Mucosa of stomach (tissue), 1 donor: ENCODE measurements around the gene CERS3.

Experiments used
- H3K27me3 ChIP-seq: one replicate; pipeline ENCODE4 v1.7.0; 2013; ENCODE audit warnings: mild to moderate bottlenecking, low read length; ENCODE audit not compliant: control insufficient read depth, insufficient read depth
- H3K36me3 ChIP-seq: one replicate; pipeline ENCODE4 v1.7.0; 2013; ENCODE audit warnings: low read length; ENCODE audit not compliant: control insufficient read depth, insufficient read depth
- H3K4me1 ChIP-seq: one replicate; pipeline ENCODE4 v1.7.0; 2013; ENCODE audit warnings: mild to moderate bottlenecking, low read length; ENCODE audit not compliant: control insufficient read depth, insufficient read depth
- H3K4me3 ChIP-seq: one replicate; pipeline ENCODE4 v1.7.0; 2013; ENCODE audit warnings: low read length
- H3K9ac ChIP-seq: one replicate; pipeline ENCODE4 v1.7.0; 2013; ENCODE audit warnings: mild to moderate bottlenecking, low read length, moderate library complexity
- H3K9me3 ChIP-seq: one replicate; pipeline ENCODE4 v1.7.0; 2013; ENCODE audit warnings: mild to moderate bottlenecking, low read length, moderate library complexity; ENCODE audit not compliant: control insufficient read depth
- donor health status: Pancreatic carcinoma.

CERS3 gene

DNA sequence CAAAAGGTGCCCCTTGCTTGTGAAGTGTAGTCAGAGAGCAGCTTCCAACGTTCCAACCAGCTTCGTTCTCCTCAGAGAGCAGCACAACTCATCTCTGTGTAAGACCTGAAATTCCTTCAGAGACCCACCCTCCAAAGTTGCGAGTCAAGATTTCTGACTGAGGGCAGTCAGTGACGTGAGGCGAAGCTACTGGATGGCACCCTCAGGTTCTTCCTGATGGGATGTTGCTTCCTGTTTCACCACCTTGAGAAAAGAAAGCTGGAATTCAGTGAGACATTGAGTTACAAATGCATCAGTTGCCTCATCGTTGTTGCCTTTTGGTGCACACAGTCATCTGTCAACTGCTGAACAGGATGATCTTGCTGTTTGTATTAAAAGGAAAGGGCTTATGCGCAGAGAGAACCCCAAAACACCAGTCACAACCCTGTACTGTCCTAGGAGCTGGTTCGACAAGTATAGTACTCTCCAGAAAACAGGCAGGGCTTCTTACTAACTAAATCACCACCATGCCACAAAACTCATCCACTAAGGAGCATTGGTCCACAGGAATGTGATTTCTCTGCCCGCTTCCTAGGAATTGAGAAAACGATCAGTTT lies at the start of gene CERS3:
TSS of gene CERS3 (minus strand) at position 118 of the 596 bp plus-strand sequence. CDS start 27,101 bp downstream, outside the sequence.
- Histone ChIP-seq H3K9me3 (no peaks in the 10 kb centered on the region), H3K4me3 (no peak within 1 kb of the TSS), H3K9ac (no peak within 1 kb of the TSS), H3K4me1 (no peaks in the 10 kb centered on the region), H3K36me3 (no peaks in the 10 kb centered on the region), H3K27me3 (no peaks in the 10 kb centered on the region)

- Histone ChIP-seq H3K9ac (no peak overlapping the region), H3K36me3 (no peaks in the 10 kb centered on the region), H3K27me3 (no peaks in the 10 kb centered on the region), H3K9me3 (no peaks in the 10 kb centered on the region), H3K4me3 (no peak overlapping the region), H3K4me1 (no peaks in the 10 kb centered on the region)
Measured at GRCh38 chr15:100573526-100573925, 44.8 kb upstream of the CERS3 start.

DNA sequence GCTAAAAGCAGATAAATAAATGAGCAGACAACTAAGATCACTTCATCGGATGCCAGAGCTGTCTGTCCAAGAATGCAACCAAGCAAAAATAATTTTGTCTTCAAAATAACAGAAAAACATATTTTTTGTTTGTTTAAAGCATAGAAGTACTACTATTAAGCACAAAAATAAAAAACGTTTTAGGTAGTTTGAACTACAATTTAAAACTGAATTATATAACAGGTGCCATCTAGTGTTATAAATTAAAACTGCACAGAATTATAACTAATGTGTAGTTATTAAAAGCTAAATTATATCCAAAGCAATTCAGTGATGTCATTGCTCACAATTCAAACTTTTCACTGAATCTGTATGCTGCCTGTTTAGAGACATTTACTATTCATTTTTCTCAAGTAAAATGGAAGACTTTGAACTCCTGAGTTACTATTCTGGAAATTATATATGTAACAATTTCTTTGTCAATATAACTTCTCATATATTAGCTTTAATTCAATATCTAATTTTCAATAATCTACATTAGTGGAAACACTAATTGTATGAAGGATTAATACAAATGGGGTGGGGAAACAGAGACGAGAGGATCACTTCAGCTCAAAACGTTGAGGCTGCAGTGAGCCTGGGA lies 43.7 kb upstream of the CERS3 start:
- Histone ChIP-seq H3K27me3 (no peaks in the 10 kb centered on the region), H3K36me3 (no peaks in the 10 kb centered on the region), H3K4me1 (no peaks in the 10 kb centered on the region), H3K9me3 (no peaks in the 10 kb centered on the region), H3K4me3 (no peak overlapping the region), H3K9ac (no peak overlapping the region)

DNA sequence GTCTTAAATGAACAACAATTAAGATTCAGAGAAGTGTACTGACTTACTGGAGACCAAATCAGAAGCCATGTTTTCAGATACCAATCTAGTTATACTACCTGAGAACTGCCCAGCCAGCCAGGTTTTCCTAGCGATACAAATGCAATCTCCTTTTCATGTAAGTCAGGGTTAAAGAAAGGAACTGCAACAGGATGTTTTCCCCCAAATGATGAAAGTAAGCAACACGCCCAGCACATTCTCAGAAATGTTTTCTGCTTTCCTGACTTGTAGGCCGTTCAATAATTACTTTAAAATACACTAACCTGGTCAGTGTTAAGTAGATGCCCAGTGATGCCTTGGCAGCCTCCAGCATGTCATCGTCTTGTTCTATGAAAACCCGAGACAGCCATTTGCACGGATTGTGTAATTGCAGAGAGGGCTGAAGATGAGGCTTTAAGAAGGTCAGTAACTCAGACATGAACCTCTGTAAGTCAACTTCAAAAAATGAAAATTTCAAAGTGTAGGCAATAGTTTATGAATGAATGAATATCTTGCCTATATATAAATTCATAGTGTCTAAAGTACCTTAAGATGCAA lies 42.9 kb upstream of the CERS3 start:
- no peaks in the 10 kb centered on the region for H3K36me3 ChIP-seq
- H3K9ac ChIP-seq, result no peak overlapping the region
- no peaks in the 10 kb centered on the region for H3K27me3 ChIP-seq
- no peak overlapping the region for H3K4me3 ChIP-seq
- H3K9me3 ChIP-seq, result no peaks in the 10 kb centered on the region
- H3K4me1 ChIP-seq, result no peaks in the 10 kb centered on the region

DNA sequence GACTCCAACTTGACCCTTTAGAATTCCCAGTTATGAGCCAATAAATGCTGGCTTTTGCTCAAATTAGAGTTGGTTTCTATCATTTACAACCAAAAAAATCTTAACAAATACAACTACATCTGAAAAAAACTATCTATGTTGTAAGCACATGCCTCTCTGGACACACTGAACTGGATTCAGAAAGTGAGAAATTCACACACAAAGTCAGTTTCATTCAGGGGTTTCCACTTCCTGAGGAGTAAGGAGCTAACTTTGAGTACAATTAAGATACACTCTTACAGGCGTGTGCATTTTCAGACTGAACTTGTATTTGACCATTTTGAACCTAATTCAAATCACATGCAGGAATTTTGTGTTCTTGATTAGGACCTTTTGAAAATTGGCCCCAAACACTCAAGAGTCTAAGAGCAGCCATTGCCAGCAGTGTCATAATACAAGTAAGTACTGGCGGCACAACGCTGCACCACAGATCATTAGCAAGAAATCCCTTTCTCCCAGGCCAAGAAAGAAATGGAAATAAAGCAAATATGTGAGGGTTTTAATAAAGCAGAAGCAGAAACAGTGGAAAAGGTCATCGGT lies 42.1 kb upstream of the CERS3 start:
- Histone ChIP-seq H3K36me3 (no peaks in the 10 kb centered on the region), H3K4me3 (no peak overlapping the region), H3K9ac (no peak overlapping the region), H3K4me1 (no peaks in the 10 kb centered on the region), H3K9me3 (no peaks in the 10 kb centered on the region), H3K27me3 (no peaks in the 10 kb centered on the region)

- no peak overlapping the region for H3K9ac ChIP-seq
- H3K36me3 ChIP-seq, result no peaks in the 10 kb centered on the region
- H3K27me3 ChIP-seq, result no peaks in the 10 kb centered on the region
- H3K9me3 ChIP-seq, result no peaks in the 10 kb centered on the region
- no peaks in the 10 kb centered on the region for H3K4me1 ChIP-seq
- H3K4me3 ChIP-seq, result no peak overlapping the region
Measured at GRCh38 chr15:100570275-100570674, 41.5 kb upstream of the CERS3 start.

DNA sequence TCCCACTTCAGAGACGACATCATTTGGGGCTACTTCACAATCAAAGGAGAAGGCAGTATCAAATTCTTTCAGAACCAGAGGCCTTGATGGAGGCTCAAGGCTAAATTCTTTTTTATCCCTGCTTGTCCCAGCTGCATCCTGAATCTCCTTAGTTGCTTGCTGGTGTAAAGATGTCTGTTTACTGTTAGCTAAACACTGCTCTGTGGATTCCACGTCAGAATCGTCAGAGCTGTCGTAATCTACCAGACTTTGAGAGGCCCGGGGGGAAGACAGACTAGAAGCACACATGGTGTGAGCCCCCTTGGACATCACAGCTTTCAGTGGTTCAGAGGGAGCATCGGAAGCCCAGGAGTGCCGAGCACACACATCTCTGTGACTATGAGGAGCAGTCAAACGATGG lies 40.6 kb upstream of the CERS3 start:
- Histone ChIP-seq H3K4me1 (no peaks in the 10 kb centered on the region), H3K36me3 (no peaks in the 10 kb centered on the region), H3K9me3 (no peaks in the 10 kb centered on the region), H3K9ac (no peak overlapping the region), H3K4me3 (no peak overlapping the region), H3K27me3 (no peaks in the 10 kb centered on the region)

DNA sequence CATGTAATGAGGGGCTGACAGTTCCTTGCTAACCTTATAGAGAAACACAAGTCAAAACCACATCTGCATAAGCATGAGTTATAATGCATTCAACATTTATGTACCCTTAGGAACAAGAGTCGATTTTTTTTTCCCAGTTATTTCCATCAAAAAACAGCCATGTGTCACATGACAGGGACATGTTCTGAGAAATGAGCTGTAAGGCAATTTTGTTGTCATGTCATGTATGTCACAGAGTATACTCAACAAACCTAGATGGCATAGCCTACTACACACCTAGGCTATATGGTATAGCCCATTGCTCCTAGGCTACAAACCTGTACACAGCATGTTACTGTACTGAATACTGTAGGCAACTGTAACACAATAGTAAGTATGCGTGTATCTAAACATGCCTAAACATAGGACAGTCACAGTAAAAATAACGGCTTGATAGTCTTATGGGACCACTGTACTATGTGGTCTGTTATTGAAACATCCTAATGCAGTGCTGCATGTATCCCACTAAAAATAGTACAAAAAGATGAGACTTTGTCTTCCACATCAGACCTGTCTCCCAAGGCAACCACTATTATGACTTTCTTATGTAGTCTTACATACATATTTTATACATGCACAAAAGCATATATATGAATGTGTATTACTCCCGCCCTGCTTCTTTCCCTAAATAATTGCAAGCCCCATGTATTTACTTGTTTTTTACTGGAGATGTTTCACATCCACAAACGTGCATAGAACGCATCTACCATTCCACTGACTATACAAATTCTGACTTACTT lies 38.3 kb upstream of the CERS3 start:
- H3K36me3 ChIP-seq, result no peaks in the 10 kb centered on the region
- no peaks in the 10 kb centered on the region for H3K27me3 ChIP-seq
- no peak overlapping the region for H3K4me3 ChIP-seq
- no peak overlapping the region for H3K9ac ChIP-seq
- H3K4me1 ChIP-seq, result no peaks in the 10 kb centered on the region
- no peaks in the 10 kb centered on the region for H3K9me3 ChIP-seq

DNA sequence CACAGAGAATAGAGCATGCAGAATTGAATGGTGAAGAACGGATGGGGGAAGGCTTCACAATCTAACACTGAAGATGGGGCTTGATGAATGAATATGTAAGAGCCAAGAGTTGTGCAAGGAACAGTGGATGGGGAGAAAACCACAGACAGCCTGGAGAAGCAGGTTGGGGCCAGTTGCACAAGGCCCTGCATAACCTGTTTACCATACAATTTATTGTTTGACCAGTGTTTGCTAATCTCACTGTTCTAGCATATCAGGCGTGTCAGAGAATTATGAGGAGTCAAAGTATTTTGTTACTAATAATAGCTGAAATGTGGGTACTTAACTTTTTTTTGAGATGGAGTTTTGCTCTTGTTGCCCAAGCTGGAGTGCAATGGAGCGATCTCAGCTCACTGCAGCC lies 36.8 kb upstream of the CERS3 start:
- no peak overlapping the region for H3K9ac ChIP-seq
- no peaks in the 10 kb centered on the region for H3K4me1 ChIP-seq
- H3K36me3 ChIP-seq, result no peaks in the 10 kb centered on the region
- no peaks in the 10 kb centered on the region for H3K9me3 ChIP-seq
- no peak overlapping the region for H3K4me3 ChIP-seq
- H3K27me3 ChIP-seq, result no peaks in the 10 kb centered on the region

GRCh38 chr15:100560323-100560722 lies 31.6 kb upstream of the CERS3 start:
- Histone ChIP-seq H3K9me3 (no peaks in the 10 kb centered on the region), H3K4me3 (no peak overlapping the region), H3K4me1 (no peaks in the 10 kb centered on the region), H3K27me3 (no peaks in the 10 kb centered on the region), H3K9ac (no peak overlapping the region), H3K36me3 (no peaks in the 10 kb centered on the region)

DNA sequence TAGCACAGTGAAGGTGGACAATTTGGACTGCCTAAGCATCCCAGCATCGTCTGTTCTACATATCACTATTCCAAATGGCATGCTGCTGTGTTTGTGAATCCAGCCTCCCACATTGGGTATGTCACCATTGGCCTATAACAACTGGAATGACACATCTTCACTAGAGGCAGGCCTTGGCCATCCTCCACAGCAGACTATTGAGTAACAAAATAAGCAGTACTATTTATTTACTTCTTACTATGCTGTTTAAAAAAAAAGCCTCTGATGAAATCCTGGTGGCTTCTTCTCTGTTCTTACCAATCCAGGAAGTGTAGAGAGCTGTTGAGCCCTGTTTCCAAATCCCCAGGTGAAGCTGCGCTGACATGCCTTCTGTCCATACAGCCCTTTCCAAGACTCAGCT lies 30.6 kb upstream of the CERS3 start:
- Histone ChIP-seq H3K9ac (no peak overlapping the region), H3K4me1 (no peaks in the 10 kb centered on the region), H3K4me3 (no peak overlapping the region), H3K36me3 (no peaks in the 10 kb centered on the region), H3K9me3 (no peaks in the 10 kb centered on the region), H3K27me3 (no peaks in the 10 kb centered on the region)

GRCh38 chr15:100558771-100559254 lies 30.1 kb upstream of the CERS3 start:
- H3K9ac ChIP-seq, result no peak overlapping the region
- no peaks in the 10 kb centered on the region for H3K9me3 ChIP-seq
- H3K4me3 ChIP-seq, result no peak overlapping the region
- no peaks in the 10 kb centered on the region for H3K36me3 ChIP-seq
- H3K4me1 ChIP-seq, result no peaks in the 10 kb centered on the region
- no peaks in the 10 kb centered on the region for H3K27me3 ChIP-seq
